ENCODE results near the gene TRIO.

The TRIO gene

GRCh38 chr5:14112998-14113652, 30.0 kb upstream of the TRIO start:
- no peak overlapping the region for H3K4me3 ChIP-seq (replicated peaks in 1 of 2; ENCODE audit: low read depth in 2 of 2, low read length in 2 of 2)
- no peak for TF ChIP-seq CTCF (IDR thresholded peaks at IDR 0.05; ENCODE audit: low read depth, low read length)
- DNase-seq (ENCODE audit: low read depth in 2 of 2), result no peak

- DNase-seq (ENCODE audit: low read depth in 2 of 2), result no peak
- no peak overlapping the region for H3K4me3 ChIP-seq (replicated peaks in 1 of 2; ENCODE audit: low read depth in 2 of 2, low read length in 2 of 2)
- TF ChIP-seq CTCF (IDR thresholded peaks at IDR 0.05; ENCODE audit: low read depth, low read length), result no peak
Measured at GRCh38 chr5:14114615-14115251, 28.4 kb upstream of the TRIO start.

GRCh38 chr5:14115323-14115895, 27.7 kb upstream of the TRIO start:
- no peak for DNase-seq (ENCODE audit: low read depth in 2 of 2)
- no peak overlapping the region for H3K4me3 ChIP-seq (replicated peaks in 1 of 2; ENCODE audit: low read depth in 2 of 2, low read length in 2 of 2)
- TF ChIP-seq CTCF (IDR thresholded peaks at IDR 0.05; ENCODE audit: low read depth, low read length), result no peak

GRCh38 chr5:14118551-14119320, 24.4 kb upstream of the TRIO start:
- no peak for TF ChIP-seq CTCF (IDR thresholded peaks at IDR 0.05; ENCODE audit: low read depth, low read length)
- DNase-seq (ENCODE audit: low read depth in 2 of 2), result no peak

GRCh38 chr5:14120176-14120575, 23.0 kb upstream of the TRIO start:
- TF ChIP-seq CTCF (IDR thresholded peaks at IDR 0.05; ENCODE audit: low read depth, low read length), result no peak
- DNase-seq (ENCODE audit: low read depth in 2 of 2), result no peak
- no peak overlapping the region for H3K4me3 ChIP-seq (replicated peaks in 1 of 2; ENCODE audit: low read depth in 2 of 2, low read length in 2 of 2)

More at GRCh38 chr5:14118551-14119320, 24.4 kb upstream of the TRIO start:
- no peak overlapping the region for H3K4me3 ChIP-seq (replicated peaks in 1 of 2; ENCODE audit: low read depth in 2 of 2, low read length in 2 of 2)

GRCh38 chr5:14121552-14121951, 21.6 kb upstream of the TRIO start:
- no peak for DNase-seq (ENCODE audit: low read depth in 2 of 2)
- TF ChIP-seq CTCF (IDR thresholded peaks at IDR 0.05; ENCODE audit: low read depth, low read length), result no peak
- H3K4me3 ChIP-seq (replicated peaks in 1 of 2; ENCODE audit: low read depth in 2 of 2, low read length in 2 of 2), result no peak overlapping the region

Data from cardiac fibroblast (primary cell).